ENCODE measurements around the gene ALOX15. TPM values are rescaled to one million over a fixed set of nuclear protein-coding genes. Genes with fewer than 3 reads are reported as not detected.

Gene ALOX15
- total RNA-seq, 2 donors from 2014 or later: not detected

GRCh38 chr17:4636474-4637100 is 4.9 kb downstream of the ALOX15 start:
- H3K27me3 ChIP-seq (replicated peaks; ENCODE audit: insufficient read depth): no peaks in the 10 kb centered on the region
- no peaks in the 10 kb centered on the region for H3K9me3 ChIP-seq
- no peak for ATAC-seq (ENCODE audit: insufficient number of reproducible peaks, low FRiP score, low read depth)
- peaks cover 4 to 8% of the 10 kb centered on the region in 2 donors for H3K4me1 ChIP-seq (ENCODE audit: control insufficient read depth in 1 of 2, low read depth in 2 of 2)
- no peak for TF ChIP-seq CTCF (IDR thresholded peaks at IDR 0.05)
- no peak for DNase-seq (ENCODE audit: low spot score)
- H3K4me3 ChIP-seq: no peak overlapping the region
- no peak overlapping the region for H3K27ac ChIP-seq
- H3K36me3 ChIP-seq: no peaks in the 10 kb centered on the region

- ATAC-seq (ENCODE audit: insufficient number of reproducible peaks, low FRiP score, low read depth) (no peak), DNase-seq (ENCODE audit: low spot score) (no peak)
- Histone ChIP-seq H3K4me1 (ENCODE audit: control insufficient read depth in 1 of 2, low read depth in 2 of 2) (peaks cover 3 to 4% of the 10 kb centered on the region in 2 donors), H3K27me3 (replicated peaks; ENCODE audit: insufficient read depth) (no peaks in the 10 kb centered on the region), H3K36me3 (no peaks in the 10 kb centered on the region), H3K4me3 (no peak overlapping the region), H3K27ac (no peak overlapping the region), H3K9me3 (no peaks in the 10 kb centered on the region)
- no peak for TF ChIP-seq CTCF (IDR thresholded peaks at IDR 0.05)
Observed at GRCh38 chr17:4635823-4636375, 5.6 kb downstream of the ALOX15 start.

- Histone ChIP-seq H3K4me3 (no peak overlapping the region), H3K36me3 (no peaks in the 10 kb centered on the region), H3K27me3 (replicated peaks; ENCODE audit: insufficient read depth) (no peaks in the 10 kb centered on the region), H3K4me1 (ENCODE audit: control insufficient read depth in 1 of 2, low read depth in 2 of 2) (peaks cover 3 to 4% of the 10 kb centered on the region in 2 donors), H3K27ac (no peak overlapping the region), H3K9me3 (no peaks in the 10 kb centered on the region)
- no peak for TF ChIP-seq CTCF (IDR thresholded peaks at IDR 0.05)
- DNase-seq (ENCODE audit: low spot score) (no peak), ATAC-seq (ENCODE audit: insufficient number of reproducible peaks, low FRiP score, low read depth) (no peak)
Observed at GRCh38 chr17:4634976-4635375, 6.5 kb downstream of the ALOX15 start.

- no peaks in the 10 kb centered on the region for H3K27me3 ChIP-seq (replicated peaks; ENCODE audit: insufficient read depth)
- DNase-seq (ENCODE audit: low spot score): no peak
- H3K9me3 ChIP-seq: no peaks in the 10 kb centered on the region
- peaks cover 0 to 4% of the 10 kb centered on the region in 2 donors for H3K4me1 ChIP-seq (ENCODE audit: control insufficient read depth in 1 of 2, low read depth in 2 of 2)
- no peak for TF ChIP-seq CTCF (IDR thresholded peaks at IDR 0.05)
- no peak overlapping the region for H3K4me3 ChIP-seq
- no peak overlapping the region for H3K27ac ChIP-seq
- no peak for ATAC-seq (ENCODE audit: insufficient number of reproducible peaks, low FRiP score, low read depth)
- H3K36me3 ChIP-seq: no peaks in the 10 kb centered on the region
Observed at GRCh38 chr17:4633643-4634042, 7.8 kb downstream of the ALOX15 start.

GRCh38 chr17:4632581-4632920 is 8.9 kb downstream of the ALOX15 start:
- DNase-seq (ENCODE audit: low spot score) (no peak), ATAC-seq (ENCODE audit: insufficient number of reproducible peaks, low FRiP score, low read depth) (no peak)
- no peak overlapping the region for H3K4me3 ChIP-seq
- no peaks in the 10 kb centered on the region for H3K27me3 ChIP-seq (replicated peaks; ENCODE audit: insufficient read depth)
- peaks cover 0 to 4% of the 10 kb centered on the region in 2 donors for H3K4me1 ChIP-seq (ENCODE audit: control insufficient read depth in 1 of 2, low read depth in 2 of 2)
- TF ChIP-seq CTCF (IDR thresholded peaks at IDR 0.05): no peak
- H3K9me3 ChIP-seq: no peaks in the 10 kb centered on the region
- H3K36me3 ChIP-seq: no peaks in the 10 kb centered on the region
- no peak overlapping the region for H3K27ac ChIP-seq
